ENCODE results near the gene COG5.

Gene COG5

DNA sequence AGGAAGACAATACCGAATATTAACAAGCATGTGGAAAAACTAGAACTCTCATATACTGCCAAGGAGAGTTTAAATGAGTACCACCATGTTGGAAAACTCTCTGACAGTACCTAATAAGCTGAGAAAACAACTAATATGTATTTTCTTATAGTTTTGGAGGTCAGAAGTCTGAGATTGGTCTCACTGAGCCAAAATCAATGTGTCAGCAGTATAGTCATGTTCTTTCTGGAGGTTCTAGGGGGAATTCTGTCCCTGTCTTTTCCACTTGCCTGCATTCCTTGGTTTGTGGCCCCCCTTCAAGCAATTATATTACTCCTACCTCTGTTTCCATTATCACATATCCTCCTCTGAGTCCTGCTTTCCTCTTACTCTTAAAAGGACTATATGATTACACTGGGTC is 250.4 kb downstream of the COG5 start:
- no peak for DNase-seq (ENCODE audit: low read depth)
- TF ChIP-seq CTCF (conservative IDR thresholded peaks at IDR 0.05; ENCODE audit: low read length) = no peak
- H3K4me3 ChIP-seq (ENCODE audit: low read length) = no peak overlapping the region

- TF ChIP-seq CTCF (conservative IDR thresholded peaks at IDR 0.05; ENCODE audit: low read length) = no peak
- DNase-seq (ENCODE audit: low read depth) = peak; percentile 18
Observed at GRCh38 chr7:107312418-107312817, 251.3 kb downstream of the COG5 start.

GRCh38 chr7:107309296-107309695 is 254.4 kb downstream of the COG5 start:
- no peak for DNase-seq (ENCODE audit: low read depth)
- H3K4me3 ChIP-seq (ENCODE audit: low read length) = no peak overlapping the region
- TF ChIP-seq CTCF (conservative IDR thresholded peaks at IDR 0.05; ENCODE audit: low read length) = no peak

More at GRCh38 chr7:107312418-107312817, 251.3 kb downstream of the COG5 start:
- H3K4me3 ChIP-seq (ENCODE audit: low read length) = no peak overlapping the region

- H3K4me3 ChIP-seq (ENCODE audit: low read length) = no peak overlapping the region
- no peak for TF ChIP-seq CTCF (conservative IDR thresholded peaks at IDR 0.05; ENCODE audit: low read length)
- DNase-seq (ENCODE audit: low read depth) = no peak
Observed at GRCh38 chr7:107304636-107305035, 259.1 kb downstream of the COG5 start.

- DNase-seq (ENCODE audit: low read depth) = no peak
- no peak for TF ChIP-seq CTCF (conservative IDR thresholded peaks at IDR 0.05; ENCODE audit: low read length)
- H3K4me3 ChIP-seq (ENCODE audit: low read length) = no peak overlapping the region
Observed at GRCh38 chr7:107304063-107304462, 259.7 kb downstream of the COG5 start.

DNA sequence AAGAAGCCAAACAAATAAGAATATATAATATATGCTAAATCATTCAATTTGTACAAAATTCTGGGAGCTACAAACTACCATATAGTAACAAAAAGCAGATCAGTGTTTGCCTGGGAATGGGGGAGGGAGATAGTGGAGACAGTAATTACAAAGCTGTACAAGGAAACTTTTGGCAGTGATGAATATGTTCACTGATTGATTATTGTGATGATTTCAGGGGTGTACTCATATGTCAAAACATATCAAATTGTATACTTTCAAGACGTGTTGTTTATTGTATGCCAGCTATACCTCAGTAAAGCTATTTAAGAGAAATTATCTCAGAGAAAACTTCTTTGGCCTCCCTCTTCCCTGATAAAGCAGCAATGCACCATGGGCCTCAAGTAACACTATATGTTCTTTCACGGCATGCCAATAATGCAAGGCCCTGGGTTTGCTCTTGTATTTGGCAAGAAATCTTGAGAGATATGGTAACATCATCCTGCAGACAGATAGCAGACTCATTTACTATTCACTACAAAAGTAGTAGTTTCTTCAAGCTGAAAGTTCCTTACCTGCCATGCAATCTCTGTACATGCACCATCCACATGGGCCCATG is 261.4 kb downstream of the COG5 start:
- no peak for DNase-seq (ENCODE audit: low read depth)
- no peak overlapping the region for H3K4me3 ChIP-seq (ENCODE audit: low read length)
- TF ChIP-seq CTCF (conservative IDR thresholded peaks at IDR 0.05; ENCODE audit: low read length) = no peak

- no peak overlapping the region for H3K4me3 ChIP-seq (ENCODE audit: low read length)
- no peak for DNase-seq (ENCODE audit: low read depth)
- no peak for TF ChIP-seq CTCF (conservative IDR thresholded peaks at IDR 0.05; ENCODE audit: low read length)
Observed at GRCh38 chr7:107294182-107294581, 269.5 kb downstream of the COG5 start.
